GM12878 (cell line): Measurements from ENCODE around the gene DKKL1. TPM values are rescaled to one million over a fixed set of nuclear protein-coding genes. Genes with fewer than 3 reads are reported as not detected.

ENCODE experiments used
- ATAC-seq: fragments of 200-7000 bp; cut with Tn5 transposase; 3 replicates; pipeline ENCODE4 v1.9.1; 2020; ENCODE audit warnings: mild to moderate bottlenecking, moderate library complexity
- BruUV-seq: library from RNA; stranded (reverse); fragments of 400-500 nt; replicated peaks from 2 replicates; lab custom pipeline; 2021; lab: Mats Ljungman, UMichigan
- CTCF ChIA-PET: fragments of 300-600 bp; sonication (Branson Sonifier 250); formaldehyde crosslinking; extraction: SDS; loops from one replicate; lab custom pipeline; 2021; ENCODE audit warnings: inconsistent platforms; lab: Yijun Ruan, JAX
- POLR2A ChIA-PET: fragments of 350-600 bp; formaldehyde crosslinking; extraction: SDS; loops from one replicate; lab custom pipeline; 2021; ENCODE audit warnings: inconsistent platforms; lab: Charles Lee
- RAD21 ChIA-PET: fragments of 300-600 bp; sonication (Branson Sonifier 250); formaldehyde crosslinking; loops from one replicate; lab custom pipeline; 2023; ENCODE audit warnings: antibody characterized with exemption; ENCODE audit not compliant: unreplicated experiment; lab: Charles Lee
- SMC1A ChIA-PET: fragments of 300-600 bp; sonication (Branson Sonifier 250); formaldehyde crosslinking; loops from one replicate; lab custom pipeline; 2023; ENCODE audit not compliant: unreplicated experiment, uncharacterized antibody; lab: Charles Lee
- DNase-seq: peaks from one replicate; pipeline ENCODE4 v3.0.0-alpha.2; 2011; ENCODE audit warnings: low read depth, low spot score
- FAIRE-seq: peaks from 3 replicates; lab custom pipeline; 2011; peaks lifted over from hg19 to GRCh38; lab: Jason Lieb, UNC
- H2AFZ ChIP-seq: 2 replicates; pipeline ENCODE4 v1.6.0; 2011; ENCODE audit warnings: low read depth, low read length, control low read depth; ENCODE audit not compliant: control insufficient read depth
- H3K27ac ChIP-seq: 2 replicates; pipeline ENCODE4 v1.5.1; 2011; ENCODE audit warnings: control low read depth; ENCODE audit not compliant: control insufficient read depth, insufficient read depth
- H3K27me3 ChIP-seq, 2 experiments: replicated peaks in 1 of 2; 2 replicates each; pipeline versions ENCODE4 v1.6.0 to v1.6.1; 2011; ENCODE audit warnings: low read length in 1 of 2; ENCODE audit not compliant: control insufficient read depth in 2 of 2, insufficient read depth in 2 of 2
- H3K36me3 ChIP-seq, 2 experiments: 2 replicates each; pipeline ENCODE4 v1.5.1; 2011; ENCODE audit warnings: low read length in 1 of 2; ENCODE audit not compliant: control insufficient read depth in 2 of 2, insufficient read depth in 2 of 2
- H3K4me1 ChIP-seq: 2 replicates; pipeline ENCODE4 v1.6.1; 2011; ENCODE audit warnings: mild to moderate bottlenecking, low read length, moderate library complexity, mixed read lengths; ENCODE audit not compliant: control insufficient read depth, insufficient read depth
- H3K4me2 ChIP-seq: 2 replicates; pipeline ENCODE4 v1.6.0; 2011; ENCODE audit warnings: control low read depth; ENCODE audit not compliant: control insufficient read depth, insufficient read depth
- H3K4me3 ChIP-seq: fragments of 200-600 bp; sonication (generic); 2 replicates; pipeline ENCODE4 v1.5.1; 2016
- H3K79me2 ChIP-seq: 2 replicates; pipeline ENCODE4 v1.6.0; 2011; ENCODE audit warnings: low read length; ENCODE audit not compliant: control insufficient read depth, insufficient read depth
- H3K9ac ChIP-seq: 2 replicates; pipeline ENCODE4 v1.8.0; 2011; ENCODE audit warnings: low read length, control low read depth, mixed read lengths; ENCODE audit not compliant: control insufficient read depth, insufficient read depth
- H3K9me3 ChIP-seq: replicated peaks from 3 replicates; pipeline ENCODE4 v1.5.1; 2011; ENCODE audit warnings: mild to moderate bottlenecking, low read length; ENCODE audit not compliant: control insufficient read depth, insufficient read depth
- H4K20me1 ChIP-seq: 2 replicates; pipeline ENCODE4 v1.6.0; 2011; ENCODE audit not compliant: control insufficient read depth, insufficient read depth
- GABPA ChIP-seq: IDR thresholded peaks from 2 replicates; pipeline ENCODE4 v1.6.1; 2014; ENCODE audit warnings: antibody characterized with exemption, low read depth, mild to moderate bottlenecking, inconsistent platforms
- KLF5 ChIP-seq: fragments of 450-650 bp; IDR thresholded peaks from 2 replicates; pipeline ENCODE4 v1.6.1; 2014; ENCODE audit warnings: mild to moderate bottlenecking; ENCODE audit not compliant: partially characterized antibody
- NFIC ChIP-seq: IDR thresholded peaks from 2 replicates; pipeline ENCODE4 v1.6.1; 2012; ENCODE audit warnings: low read depth, mild to moderate bottlenecking, inconsistent platforms, low read length, moderate library complexity
- NFYA ChIP-seq: IDR thresholded peaks from 2 replicates; pipeline ENCODE4 v1.6.1; 2011; ENCODE audit warnings: low read depth, mild to moderate bottlenecking, low read length, improper control_type of control experiment, borderline replicate concordance
- NKRF ChIP-seq: fragments of 450-650 bp; conservative IDR thresholded peaks from 2 replicates; pipeline ENCODE4 v1.6.1; 2017; ENCODE audit warnings: mild to moderate bottlenecking, moderate library complexity
- PAX8 ChIP-seq: fragments of 450-650 bp; IDR thresholded peaks from 2 replicates; pipeline ENCODE4 v1.6.1; 2017; ENCODE audit warnings: mild to moderate bottlenecking, moderate library complexity
- SMC3 ChIP-seq: IDR thresholded peaks from 2 replicates; pipeline ENCODE4 v1.6.1; 2011; ENCODE audit warnings: low read length, improper control_type of control experiment, borderline replicate concordance
- TCF3 ChIP-seq: IDR thresholded peaks from 2 replicates; pipeline ENCODE4 v1.6.1; 2012; ENCODE audit warnings: low read depth, mild to moderate bottlenecking, low read length, borderline replicate concordance; ENCODE audit not compliant: insufficient read depth
- ZBTB4 ChIP-seq: fragments of 450-650 bp; formaldehyde crosslinking; IDR thresholded peaks from 2 replicates; pipeline ENCODE4 v1.4.0; 2022; ENCODE audit warnings: mild to moderate bottlenecking, moderate library complexity
- ZZZ3 ChIP-seq: IDR thresholded peaks from 2 replicates; pipeline ENCODE4 v1.6.1; 2011; ENCODE audit warnings: low read depth; ENCODE audit not compliant: control insufficient read depth, insufficient read length
- WGBS: methylation state at CpG from one replicate; pipeline ENCODE4 v1.1.6; 2016; ENCODE audit warnings: low lambda C conversion rate; ENCODE audit not compliant: insufficient replicate concordance, insufficient coverage; ENCODE audit errors: missing lambda C conversion rate; 5-methylcytosine and 5-hydroxymethylcytosine counted together
- in situ Hi-C: fragments of 300-500 bp; cut with MboI; formaldehyde crosslinking; loops from 9 replicates; pipeline ENCODE4 v1.14.3; 2018; ENCODE audit warnings: mixed read lengths
- intact Hi-C: fragments of 100-400 bp; cut with micrococcal nuclease; formaldehyde crosslinking; loops from one replicate; pipeline ENCODE4 v1.14.2; 2022; ENCODE audit not compliant: unreplicated experiment
- polyA plus RNA-seq, 11 experiments: library from polyadenylated mRNA; depleted of rRNA in 4 of 11; unstranded in 6 of 11; stranded (reverse) in 5 of 11; fragments of >200 nt; fragmentation: Nextera tagmentation in 4 of 11; fragmentation: Illumina TruSeq in 1 of 11; extraction: Ambion mirVana in 4 of 11; extraction: Trizol in 1 of 11; gene quantifications; 1 replicate in 1 of 11; 2 replicates in 10 of 11; pipeline versions ENCODE4 v1.2.1 to v1.2.3, GENCODE V29; 2011 to 2016; ENCODE audit warnings: inconsistent platforms in 2 of 11, missing spikeins in 2 of 11, low read depth in 1 of 11
- total RNA-seq, 4 experiments: library from RNA; depleted of rRNA in 3 of 4; stranded (reverse); fragments of >200 nt in 3 of 4; fragmentation: Illumina TruSeq in 1 of 4; extraction: Trizol in 1 of 4; gene quantifications; 2 replicates each; pipeline versions ENCODE4 v1.2.1 to v1.2.3, GENCODE V29; 2013 to 2021
- TF ChIP-seq, protein P1 (sequence below): fragments of 450-650 bp; IDR thresholded peaks from 2 replicates; pipeline ENCODE4 v1.6.1; 2017; ENCODE audit warnings: mild to moderate bottlenecking, moderate library complexity

The DKKL1 gene
- total and polyA plus RNA-seq, 10 of the 15 experiments (the other 5 are each of a cell fraction or from before 2014, with no cell fraction given) = not detected

- no peak overlapping the region for H3K4me2 ChIP-seq
- RAD21 ChIA-PET = no interaction called here
- in situ Hi-C loops = no loop called here
- no peak overlapping the region for H3K9ac ChIP-seq
- H3K79me2 ChIP-seq = no peaks in the 10 kb centered on the region
- CTCF ChIA-PET = interaction anchor here (0.6 to 1.8 kb wide), 6 partner anchors 33 to 286 kb away, joined by 3 to 4 read pairs (median 3); no protein-coding TSS in a partner anchor
- FAIRE-seq = no peak
- no peaks in the 10 kb centered on the region for H3K4me1 ChIP-seq
- H2AFZ ChIP-seq = no peak overlapping the region
- BruUV-seq = no TSS peak
- H3K9me3 ChIP-seq = no peaks in the 10 kb centered on the region
- no peak overlapping the region for H3K27ac ChIP-seq
- DNase-seq = no peak
- H4K20me1 ChIP-seq = no peaks in the 10 kb centered on the region
- H3K36me3 ChIP-seq = no peaks in the 10 kb centered on the region
- POLR2A ChIA-PET = interaction anchor here (0.5 kb wide), 1 partner anchor 435 kb away, joined by 4 read pairs; no protein-coding TSS in a partner anchor
- WGBS = 41% methylated on average over 1 of the region's 1 CpG
- no peak overlapping the region for H3K4me3 ChIP-seq
- no peak for ATAC-seq
- SMC1A ChIA-PET = interaction anchor here (0.7 to 1.7 kb wide), 4 partner anchors 9 to 121 kb away, joined by 3 to 5 read pairs (median 4); no protein-coding TSS in a partner anchor
- no peak for TF ChIP-seq NFIC
- TF ChIP-seq NKRF = no peak
- no peak for TF ChIP-seq GABPA
- TF ChIP-seq KLF5 = no peak
- TF ChIP-seq ZBTB4 (CRISPR knock-in tag) = no peak
- no peak for TF ChIP-seq SMC3
- TF ChIP-seq, protein P1, sequence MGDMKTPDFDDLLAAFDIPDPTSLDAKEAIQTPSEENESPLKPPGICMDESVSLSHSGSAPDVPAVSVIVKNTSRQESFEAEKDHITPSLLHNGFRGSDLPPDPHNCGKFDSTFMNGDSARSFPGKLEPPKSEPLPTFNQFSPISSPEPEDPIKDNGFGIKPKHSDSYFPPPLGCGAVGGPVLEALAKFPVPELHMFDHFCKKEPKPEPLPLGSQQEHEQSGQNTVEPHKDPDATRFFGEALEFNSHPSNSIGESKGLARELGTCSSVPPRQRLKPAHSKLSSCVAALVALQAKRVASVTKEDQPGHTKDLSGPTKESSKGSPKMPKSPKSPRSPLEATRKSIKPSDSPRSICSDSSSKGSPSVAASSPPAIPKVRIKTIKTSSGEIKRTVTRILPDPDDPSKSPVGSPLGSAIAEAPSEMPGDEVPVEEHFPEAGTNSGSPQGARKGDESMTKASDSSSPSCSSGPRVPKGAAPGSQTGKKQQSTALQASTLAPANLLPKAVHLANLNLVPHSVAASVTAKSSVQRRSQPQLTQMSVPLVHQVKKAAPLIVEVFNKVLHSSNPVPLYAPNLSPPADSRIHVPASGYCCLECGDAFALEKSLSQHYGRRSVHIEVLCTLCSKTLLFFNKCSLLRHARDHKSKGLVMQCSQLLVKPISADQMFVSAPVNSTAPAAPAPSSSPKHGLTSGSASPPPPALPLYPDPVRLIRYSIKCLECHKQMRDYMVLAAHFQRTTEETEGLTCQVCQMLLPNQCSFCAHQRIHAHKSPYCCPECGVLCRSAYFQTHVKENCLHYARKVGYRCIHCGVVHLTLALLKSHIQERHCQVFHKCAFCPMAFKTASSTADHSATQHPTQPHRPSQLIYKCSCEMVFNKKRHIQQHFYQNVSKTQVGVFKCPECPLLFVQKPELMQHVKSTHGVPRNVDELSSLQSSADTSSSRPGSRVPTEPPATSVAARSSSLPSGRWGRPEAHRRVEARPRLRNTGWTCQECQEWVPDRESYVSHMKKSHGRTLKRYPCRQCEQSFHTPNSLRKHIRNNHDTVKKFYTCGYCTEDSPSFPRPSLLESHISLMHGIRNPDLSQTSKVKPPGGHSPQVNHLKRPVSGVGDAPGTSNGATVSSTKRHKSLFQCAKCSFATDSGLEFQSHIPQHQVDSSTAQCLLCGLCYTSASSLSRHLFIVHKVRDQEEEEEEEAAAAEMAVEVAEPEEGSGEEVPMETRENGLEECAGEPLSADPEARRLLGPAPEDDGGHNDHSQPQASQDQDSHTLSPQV = no peak
- TF ChIP-seq ZZZ3 = no peak
- no peak for TF ChIP-seq TCF3
- TF ChIP-seq PAX8 = no peak
- no peak for TF ChIP-seq NFYA
- TF ChIP-seq, all 136 proteins: peak for 0
- intact Hi-C loops = no loop called here
- H3K27me3 ChIP-seq = no peaks in the 10 kb centered on the region
Measured at GRCh38 chr19:49383599-49383998, 19.9 kb downstream of the DKKL1 start.
